ENCODE data around the gene TMEM270.
"Not testable (repeated sequence)": the region's sequence is repeated elsewhere in the genome, so short reads cannot be mapped to it uniquely, and the experiment has no call there.

Gene TMEM270

GRCh38 chr7:73831584-73831833 lies 29.4 kb upstream of the TMEM270 start:
- H3K4me3 ChIP-seq: peak overlapping the region in 6 of 7 experiments; percentile 1 to 38 (median 24)
- peak overlapping the region in 19 of 21 experiments; percentile 1 to 89 (median 71) for H3K27ac ChIP-seq

- Histone ChIP-seq H3K27ac (peak overlapping the region in 19 of 21 experiments; percentile 22 to 89 (median 71)), H3K4me3 (peak overlapping the region in 6 of 7 experiments; percentile 1 to 38 (median 24))
Observed at GRCh38 chr7:73831834-73832651, 28.9 kb upstream of the TMEM270 start.

- Histone ChIP-seq H3K4me3 (peak overlapping the region in 3 of 7 experiments; percentile 24 to 38 (median 28)), H3K27ac (peak overlapping the region in 12 of 21 experiments; percentile 28 to 83 (median 74))
Observed at GRCh38 chr7:73832806-73833205, 28.2 kb upstream of the TMEM270 start.

GRCh38 chr7:73833251-73833919 lies 27.6 kb upstream of the TMEM270 start:
- H3K27ac ChIP-seq: peak overlapping the region in 6 of 21 experiments; percentile 25 to 79 (median 70)
- H3K4me3 ChIP-seq: peak overlapping the region in 1 of 7 experiments; percentile 38

DNA sequence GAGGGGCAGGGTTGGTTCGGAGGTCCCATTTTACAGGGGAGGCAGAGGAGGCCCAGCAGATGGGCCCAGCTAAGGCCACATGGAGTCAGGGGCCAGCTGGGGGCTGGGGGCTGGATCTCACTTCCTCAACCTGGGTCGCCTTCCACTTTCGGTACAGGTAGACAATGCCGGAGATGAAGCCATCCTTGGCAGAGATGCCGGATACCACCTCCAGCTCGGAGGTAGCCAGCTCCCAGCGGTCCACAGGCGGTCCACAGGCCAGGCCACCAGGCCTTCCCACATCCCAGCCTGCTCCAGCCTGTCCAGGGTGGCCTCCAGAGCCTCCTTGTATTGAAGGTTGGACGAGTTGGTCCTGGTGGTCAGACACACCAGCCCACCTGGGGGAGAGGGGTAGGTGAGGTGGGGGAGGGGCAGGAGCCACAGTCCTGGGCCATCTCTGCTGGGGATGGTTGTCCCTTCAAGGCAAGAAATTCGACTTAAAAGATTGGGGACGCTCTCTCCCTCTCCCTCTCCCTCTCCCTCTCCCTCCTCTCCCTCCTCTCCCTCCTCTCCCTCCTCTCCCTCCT lies 26.2 kb upstream of the TMEM270 start:
- H3K27ac ChIP-seq: no peak overlapping the region
- H3K4me3 ChIP-seq: no peak overlapping the region

- H3K4me3 ChIP-seq, H3K27ac ChIP-seq: not testable (repeated sequence)
Observed at GRCh38 chr7:73837167-73837566, 23.8 kb upstream of the TMEM270 start.

DNA sequence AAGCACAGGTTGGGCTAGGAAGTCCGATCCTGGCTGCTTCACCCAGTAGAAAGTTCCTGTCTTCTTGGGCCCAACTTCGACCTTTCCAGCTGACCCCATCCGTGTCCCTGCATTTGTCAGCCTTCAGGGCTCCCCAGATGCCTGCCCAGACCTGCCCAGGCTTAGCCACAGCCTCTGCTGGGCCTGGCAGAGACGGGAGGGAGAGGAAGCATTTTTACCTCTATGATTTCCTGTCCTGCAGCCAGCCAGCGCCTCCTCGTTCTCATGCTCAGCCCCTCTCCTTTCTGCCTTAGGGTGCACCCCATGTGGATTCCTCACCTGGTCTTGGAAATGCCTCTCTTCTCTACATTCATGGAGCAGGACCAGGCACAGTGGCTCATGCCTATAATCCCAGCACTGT lies 22.3 kb upstream of the TMEM270 start:
- Histone ChIP-seq H3K4me3 (no peak overlapping the region), H3K27ac (peak overlapping the region in 1 of 21 experiments; percentile 2)

- Histone ChIP-seq H3K27ac (no peak overlapping the region), H3K4me3 (no peak overlapping the region)
Observed at GRCh38 chr7:73839290-73839689, 21.7 kb upstream of the TMEM270 start.

DNA sequence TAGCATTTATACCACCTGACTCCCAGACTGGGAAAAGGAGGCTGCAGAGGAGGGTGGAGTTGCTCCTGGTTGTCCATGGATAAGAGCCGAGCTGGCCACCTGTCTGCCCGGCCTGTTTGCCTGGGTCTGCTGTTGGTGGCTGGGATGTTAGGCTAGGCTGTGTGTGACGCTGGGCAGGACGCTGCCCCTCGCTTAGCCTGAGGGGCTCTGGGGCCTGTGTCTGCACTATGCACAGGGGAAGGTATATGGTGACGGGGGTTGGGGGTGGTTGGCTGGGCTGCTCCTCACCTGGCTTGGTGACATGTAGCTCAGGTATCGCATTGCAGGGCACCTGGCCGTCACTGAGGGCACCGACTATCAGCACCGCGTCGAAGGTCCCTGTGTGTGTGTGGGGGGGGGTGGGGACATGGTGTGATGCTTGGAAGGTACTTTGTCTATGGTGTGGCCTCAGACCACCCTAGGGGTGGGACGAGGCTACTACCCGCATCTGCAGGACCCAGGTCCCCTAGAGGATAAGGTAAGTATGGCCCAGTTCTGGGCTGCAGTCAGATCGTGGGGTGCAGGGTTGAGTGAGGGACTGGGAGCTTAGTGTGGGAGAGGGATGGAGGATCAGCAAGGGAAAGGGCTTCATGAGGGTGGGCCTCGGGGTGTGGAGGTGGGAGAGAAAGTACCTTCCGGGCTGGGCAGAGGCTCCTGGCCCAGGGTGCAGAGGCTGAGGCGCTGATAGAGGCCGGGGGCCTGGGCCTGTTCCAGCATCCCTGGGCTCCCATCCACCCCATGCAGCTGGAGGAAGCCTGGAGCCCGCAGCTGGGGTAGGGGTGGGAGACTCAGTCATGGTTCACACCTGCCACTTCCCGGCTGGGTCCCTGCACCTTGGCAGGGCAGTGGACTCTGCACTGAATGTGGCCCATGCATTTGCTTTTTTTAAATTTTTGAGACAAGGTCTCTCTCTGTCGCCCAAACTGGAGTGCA lies 20.9 kb upstream of the TMEM270 start:
- Histone ChIP-seq H3K4me3 (no peak overlapping the region), H3K27ac (no peak overlapping the region)

DNA sequence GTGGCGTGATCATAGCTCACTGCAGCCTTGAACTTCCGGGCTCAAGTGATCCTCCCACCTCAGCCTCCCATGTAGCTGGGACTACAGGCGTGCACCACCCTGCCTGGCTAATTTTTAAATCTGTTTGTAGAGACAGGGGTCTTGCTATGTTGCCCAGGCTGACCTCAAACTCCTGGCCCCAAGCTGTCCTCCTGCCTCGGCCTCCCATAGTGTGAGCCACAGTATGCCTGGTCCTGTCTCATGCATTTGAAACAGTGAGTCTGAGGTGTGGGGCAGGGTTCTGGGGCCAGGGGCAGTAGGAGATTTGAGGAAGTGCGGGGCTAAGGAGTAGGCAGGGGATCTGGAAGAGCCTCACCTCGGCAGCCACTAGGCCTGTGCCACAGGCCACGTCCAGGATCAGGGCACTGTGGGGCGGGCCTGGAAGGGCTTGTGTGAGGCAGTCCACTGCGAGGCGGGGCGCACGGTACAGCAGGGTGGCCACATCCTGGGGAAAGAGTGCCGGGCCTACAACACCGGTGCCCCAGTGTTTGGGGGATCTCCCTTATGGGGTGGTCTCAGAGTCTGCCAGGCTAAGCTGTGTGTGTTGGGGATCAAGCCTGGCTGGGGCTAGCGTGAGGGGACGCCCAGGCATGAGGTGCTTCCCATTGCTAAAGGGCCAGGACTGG lies 20.1 kb upstream of the TMEM270 start:
- no peak overlapping the region for H3K4me3 ChIP-seq
- H3K27ac ChIP-seq: no peak overlapping the region

GRCh38 chr7:73841689-73842066 lies 19.3 kb upstream of the TMEM270 start:
- peak overlapping the region; percentile 30 to 59 (median 47) for H3K4me3 ChIP-seq
- H3K27ac ChIP-seq: peak overlapping the region in 12 of 21 experiments; percentile 31 to 85 (median 72)

GRCh38 chr7:73842067-73842976 lies 18.6 kb upstream of the TMEM270 start, which contains the start of gene METTL27:
METTL27 (minus strand) TSS chr7:73842516; CDS start chr7:73842140, 376 bp downstream.
- H3K27ac ChIP-seq: peak within 1 kb of the TSS in 20 of 21 experiments; percentile 31 to 85 (median 68)
- H3K4me3 ChIP-seq: peak within 1 kb of the TSS; percentile 30 to 59 (median 47)

GRCh38 chr7:73844131-73844547 lies 16.8 kb upstream of the TMEM270 start:
- no peak overlapping the region for H3K27ac ChIP-seq
- H3K4me3 ChIP-seq: no peak overlapping the region

GRCh38 chr7:73844848-73845460 lies 16.0 kb upstream of the TMEM270 start:
- Histone ChIP-seq H3K4me3 (no peak overlapping the region), H3K27ac (peak overlapping the region in 1 of 21 experiments; percentile 13)

DNA sequence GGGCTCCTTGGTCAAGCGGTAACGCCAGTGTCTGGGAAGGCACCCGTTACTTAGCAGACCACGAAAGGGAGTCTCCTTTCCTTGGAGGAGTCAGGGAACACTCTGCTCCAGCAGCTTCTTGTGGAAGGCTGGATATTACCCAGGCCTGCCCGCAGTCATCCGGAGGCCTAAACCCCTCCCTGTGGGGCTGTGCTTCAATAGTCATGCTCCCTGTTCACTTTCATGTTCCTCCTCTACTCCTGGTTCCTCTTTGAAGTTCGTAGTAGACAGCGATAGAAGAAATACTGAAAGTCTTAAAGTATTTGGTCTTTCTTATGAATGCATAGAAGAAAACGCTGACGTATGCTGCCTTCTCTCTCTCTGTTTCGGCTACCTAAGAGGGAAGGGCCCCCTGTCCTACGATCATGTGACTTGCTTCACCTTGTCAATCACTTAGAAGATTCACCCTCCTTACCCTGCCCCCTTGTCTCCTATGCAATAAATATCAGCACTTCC lies 15.2 kb upstream of the TMEM270 start:
- peak overlapping the region in 5 of 21 experiments; percentile 13 to 51 (median 36) for H3K27ac ChIP-seq
- H3K4me3 ChIP-seq: not testable (repeated sequence)

- Histone ChIP-seq H3K4me3 (no peak overlapping the region), H3K27ac (no peak overlapping the region)
Observed at GRCh38 chr7:73847941-73848723, 12.8 kb upstream of the TMEM270 start.

Data from skin epidermis (tissue), 12 donors.